Kidney (tissue), 14 donors: ENCODE data around the gene ARL14EPL. TPM values are rescaled to one million over a fixed set of nuclear protein-coding genes. Genes with fewer than 3 reads are reported as not detected.
"Not testable (repeated sequence)": the region's sequence is repeated elsewhere in the genome, so short reads cannot be mapped to it uniquely, and the experiment has no call there.

Source experiments
- DNase-seq, 5 donors: peaks; one replicate each; pipeline ENCODE4 v3.0.0-alpha.2; 2013 to 2020
- FAIRE-seq: peaks from 2 replicates; lab custom pipeline; 2012; peaks lifted over from hg19 to GRCh38; lab: Jason Lieb, UNC
- H3K27ac ChIP-seq, 2 donors: one replicate each; pipeline ENCODE4 v1.7.0; 2013; ENCODE audit warnings: low read depth in 2 of 2, low read length in 2 of 2, inconsistent platforms in 1 of 2
- H3K27me3 ChIP-seq: one replicate; pipeline ENCODE4 v1.7.1; 2013; ENCODE audit warnings: low read length, inconsistent platforms; ENCODE audit not compliant: control insufficient read depth, insufficient read depth
- H3K36me3 ChIP-seq, 3 donors: one replicate each; pipeline versions ENCODE4 v1.7.0 to v1.7.1; 2013; ENCODE audit warnings: low read length in 3 of 3, control low read depth in 1 of 3, inconsistent platforms in 1 of 3; ENCODE audit not compliant: insufficient read depth in 3 of 3, control insufficient read depth in 2 of 3
- H3K4me1 ChIP-seq, 3 donors: one replicate each; pipeline versions ENCODE4 v1.7.0 to v1.7.1; 2013; ENCODE audit warnings: low read length in 3 of 3, inconsistent platforms in 1 of 3, low read depth in 1 of 3; ENCODE audit not compliant: control insufficient read depth in 2 of 3, insufficient read depth in 2 of 3
- H3K4me3 ChIP-seq, 3 donors: one replicate each; pipeline versions ENCODE4 v1.7.0 to v1.8.1; 2013; ENCODE audit warnings: low read length in 3 of 3, control low read depth in 1 of 3, inconsistent platforms in 1 of 3
- H3K9ac ChIP-seq, 3 donors: one replicate each; pipeline versions ENCODE4 v1.7.0 to v1.7.1; 2013; ENCODE audit warnings: low read length in 3 of 3, control low read depth in 1 of 3, inconsistent platforms in 1 of 3
- H3K9me3 ChIP-seq, 3 donors: one replicate each; pipeline versions ENCODE4 v1.7.0 to v1.7.1; 2013; ENCODE audit warnings: low read length in 3 of 3, control low read depth in 1 of 3, inconsistent platforms in 1 of 3; ENCODE audit not compliant: control insufficient read depth in 2 of 3, insufficient read depth in 1 of 3
- CTCF ChIP-seq: IDR thresholded peaks from 3 replicates; pipeline ENCODE4 v1.5.1; 2012; ENCODE audit warnings: mild to moderate bottlenecking, moderate library complexity, borderline replicate concordance; ENCODE audit not compliant: insufficient read depth; ENCODE audit errors: extremely low read depth
- intact Hi-C: fragments of 100-400 bp; cut with DNase I; formaldehyde crosslinking; loops from one replicate; pipeline ENCODE4 v1.11.1; 2022
- polyA plus RNA-seq: library from polyadenylated mRNA; stranded (reverse); fragments of 350-450 nt; fragmentation: Illumina TruSeq; extraction: RNeasy Lipid Tissue Mini Kit (QIAGEN cat#74804); gene quantifications from one replicate; pipeline ENCODE4 v1.2.3, GENCODE V29; 2014; ENCODE audit warnings: low read depth, low replicate concordance; ENCODE audit not compliant: insufficient read depth
- total RNA-seq: library from RNA; stranded (reverse); fragmentation: NEBNext Ultra II Directional; extraction: Animal tissue kit (Norgen Biotek cat#: 25700); gene quantifications from one replicate; pipeline ENCODE4 v1.2.1, GENCODE V29; 2021
- donor health status: control.
- donor health status: control.
- donor health status: control.
- donor health status: control.
- donor health status: control.
- donor health status: DM: yes; HTN: yes; CAD: no.
- donor health status: Normal renal cell carcinoma (clear cell type).

ARL14EPL gene
- total and polyA plus RNA-seq, 2 donors from 2014 or later = not detected

- FAIRE-seq (no peak), DNase-seq (peak; percentile 88 to 94 (median 91))
- no peak for TF ChIP-seq CTCF
- intact Hi-C loops = no loop called here
- H3K36me3 ChIP-seq = no peaks in the 10 kb centered on the region
- H3K9ac ChIP-seq = peak within 1 kb of the TSS; percentile 36 to 95 (median 91)
- peak within 1 kb of the TSS; percentile 59 to 79 for H3K27ac ChIP-seq
- peaks cover 0 to 10% (median 0%) of the 10 kb centered on the region in 3 donors for H3K4me1 ChIP-seq
- no peaks in the 10 kb centered on the region for H3K27me3 ChIP-seq
- H3K4me3 ChIP-seq = peak within 1 kb of the TSS; percentile 80 to 95 (median 92)
- no peaks in the 10 kb centered on the region for H3K9me3 ChIP-seq
Measured at GRCh38 chr5:116084871-116085715, 52.8 kb downstream of the ARL14EPL start, which contains the start of gene COMMD10. Gene COMMD10 (plus strand): TSS chr5:116085025.

DNA sequence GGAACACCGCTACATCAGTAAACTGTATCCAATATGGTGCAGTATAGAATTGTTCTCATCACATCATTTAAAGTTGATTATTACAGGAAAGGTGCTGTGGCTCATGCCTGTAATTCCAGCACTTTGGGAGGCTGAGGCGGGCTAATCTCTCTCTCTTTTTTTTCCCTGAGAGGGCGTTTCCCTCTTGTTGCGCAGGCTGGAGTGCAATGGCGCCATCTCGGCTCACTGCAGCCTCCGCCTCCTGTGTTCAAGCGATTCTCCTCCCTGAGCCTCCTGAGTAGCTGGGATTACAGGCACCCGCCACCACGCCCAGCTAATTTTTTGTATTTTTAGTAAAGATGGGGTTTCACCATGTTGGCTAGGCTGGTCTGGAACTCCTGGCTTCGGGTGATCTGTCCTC is 54.0 kb downstream of the ARL14EPL start:
- H3K4me3 ChIP-seq = peak overlapping the region in 2 of 3 donors; percentile 80 to 92
- H3K4me1 ChIP-seq, H3K27ac ChIP-seq, intact Hi-C loops, FAIRE-seq, H3K9ac ChIP-seq, DNase-seq, H3K27me3 ChIP-seq, H3K9me3 ChIP-seq, H3K36me3 ChIP-seq: not testable (repeated sequence)

DNA sequence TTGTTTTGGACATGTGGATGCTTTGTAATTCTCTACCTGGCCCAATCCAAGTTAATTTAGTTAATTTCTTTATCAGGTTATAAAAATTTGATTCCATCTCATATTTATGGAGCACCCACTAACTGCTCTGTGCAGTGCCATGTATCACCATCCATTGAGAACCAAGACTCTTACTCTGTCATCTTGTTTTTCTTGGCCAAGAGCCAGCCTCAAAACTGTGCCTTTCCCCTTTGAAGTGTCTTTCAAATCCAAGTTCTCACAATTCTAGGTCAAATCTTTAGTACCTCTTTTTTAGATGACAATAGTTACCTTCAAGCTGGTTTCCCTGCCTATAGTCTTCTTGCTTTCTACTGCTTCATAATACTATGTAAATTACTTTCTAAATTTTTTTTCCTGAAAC is 55.8 kb downstream of the ARL14EPL start:
- no peak for TF ChIP-seq CTCF
- intact Hi-C loops = no loop called here
- Histone ChIP-seq H3K27me3 (no peaks in the 10 kb centered on the region), H3K4me1 (peaks cover 0 to 10% (median 0%) of the 10 kb centered on the region in 3 donors), H3K27ac (no peak overlapping the region), H3K4me3 (no peak overlapping the region), H3K36me3 (peaks cover 2 to 7% (median 4%) of the 10 kb centered on the region in 3 donors), H3K9me3 (no peaks in the 10 kb centered on the region), H3K9ac (no peak overlapping the region)
- FAIRE-seq (no peak), DNase-seq (no peak)

DNA sequence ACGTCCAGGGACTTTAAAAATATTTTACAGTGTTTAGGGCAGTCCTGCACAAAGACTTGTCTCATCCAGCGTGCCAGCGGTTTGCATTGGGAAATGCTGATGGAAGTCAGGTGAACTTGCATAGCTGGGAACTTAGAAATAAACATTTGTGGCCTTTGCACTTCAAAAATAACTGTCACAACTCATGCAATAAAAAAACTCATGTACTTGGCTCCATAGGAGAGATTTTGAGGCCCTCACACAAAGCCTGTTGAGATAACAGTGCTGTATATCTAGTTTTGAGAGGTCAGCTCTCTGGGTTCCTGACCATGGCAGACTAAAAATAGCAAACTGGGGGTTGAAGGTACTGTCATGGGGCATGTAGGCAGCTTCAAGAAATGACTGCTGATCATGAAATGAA is 58.0 kb downstream of the ARL14EPL start:
- H3K27me3 ChIP-seq = no peaks in the 10 kb centered on the region
- no peak for TF ChIP-seq CTCF
- H3K27ac ChIP-seq = no peak overlapping the region
- H3K4me3 ChIP-seq = no peak overlapping the region
- FAIRE-seq (no peak), DNase-seq (no peak)
- no peak overlapping the region for H3K9ac ChIP-seq
- peaks cover 4 to 27% (median 10%) of the 10 kb centered on the region in 3 donors for H3K36me3 ChIP-seq
- intact Hi-C loops = no loop called here
- H3K9me3 ChIP-seq = no peaks in the 10 kb centered on the region
- H3K4me1 ChIP-seq = peaks cover 0 to 4% (median 0%) of the 10 kb centered on the region in 3 donors
